ENCODE measurements around the gene KRCC1. TPM values are rescaled to one million over a fixed set of nuclear protein-coding genes. Genes with fewer than 3 reads are reported as not detected.

The KRCC1 gene
- 10 to 100 TPM; 17.2 to 22.0 TPM for total RNA-seq
- 10 to 100 TPM; 20.3 to 31.2 TPM for polyA plus RNA-seq
- long read RNA-seq, donor 1, transcript KRCC1-201 (4 exons, 1,753 nt): major isoform, 16 of 16 reads
- long read RNA-seq, donor 1, partial matches to known transcripts: 0 of 16 reads
- long read RNA-seq, donor 1, other reads (novel, unspliced or antisense): 0 of 16 reads
- long read RNA-seq, donor 2, transcript KRCC1-201 (4 exons, 1,753 nt): major isoform, 6 of 6 reads
- long read RNA-seq, donor 2, partial matches to known transcripts: 0 of 6 reads
- long read RNA-seq, donor 2, other reads (novel, unspliced or antisense): 0 of 6 reads
- long read RNA-seq, donor 3, transcript KRCC1-201 (4 exons, 1,753 nt): major isoform, 10 of 10 reads
- long read RNA-seq, donor 3, partial matches to known transcripts: 0 of 10 reads
- long read RNA-seq, donor 3, other reads (novel, unspliced or antisense): 0 of 10 reads
- long read RNA-seq, donor 4, transcript KRCC1-201 (4 exons, 1,753 nt): major isoform, 7 of 7 reads
- long read RNA-seq, donor 4, partial matches to known transcripts: 0 of 7 reads
- long read RNA-seq, donor 4, other reads (novel, unspliced or antisense): 0 of 7 reads
- long read RNA-seq, donor 5, transcript KRCC1-201 (4 exons, 1,753 nt): major isoform, 22 of 22 reads
- long read RNA-seq, donor 5, partial matches to known transcripts: 0 of 22 reads
- long read RNA-seq, donor 5, other reads (novel, unspliced or antisense): 0 of 22 reads

- peak within 1 kb of the TSS; percentile 88 for H3K9ac ChIP-seq (ENCODE audit: insufficient read depth in 1 of 2, low read length in 2 of 2)
- peaks cover 5 to 37% (median 13%) of the 10 kb centered on the region in 5 donors for H3K4me1 ChIP-seq (ENCODE audit: control insufficient read depth in 5 of 5, insufficient read depth in 5 of 5, low read length in 5 of 5)
- DNase-seq (peak; percentile 96 to 99 (median 96)), ATAC-seq (ENCODE audit: insufficient read depth, low FRiP score) (peak; percentile 95)
- peak within 1 kb of the TSS; percentile 99 for H3K27ac ChIP-seq (ENCODE audit: low read depth in 1 of 2, low read length in 1 of 2)
- TF ChIP-seq, protein P1, sequence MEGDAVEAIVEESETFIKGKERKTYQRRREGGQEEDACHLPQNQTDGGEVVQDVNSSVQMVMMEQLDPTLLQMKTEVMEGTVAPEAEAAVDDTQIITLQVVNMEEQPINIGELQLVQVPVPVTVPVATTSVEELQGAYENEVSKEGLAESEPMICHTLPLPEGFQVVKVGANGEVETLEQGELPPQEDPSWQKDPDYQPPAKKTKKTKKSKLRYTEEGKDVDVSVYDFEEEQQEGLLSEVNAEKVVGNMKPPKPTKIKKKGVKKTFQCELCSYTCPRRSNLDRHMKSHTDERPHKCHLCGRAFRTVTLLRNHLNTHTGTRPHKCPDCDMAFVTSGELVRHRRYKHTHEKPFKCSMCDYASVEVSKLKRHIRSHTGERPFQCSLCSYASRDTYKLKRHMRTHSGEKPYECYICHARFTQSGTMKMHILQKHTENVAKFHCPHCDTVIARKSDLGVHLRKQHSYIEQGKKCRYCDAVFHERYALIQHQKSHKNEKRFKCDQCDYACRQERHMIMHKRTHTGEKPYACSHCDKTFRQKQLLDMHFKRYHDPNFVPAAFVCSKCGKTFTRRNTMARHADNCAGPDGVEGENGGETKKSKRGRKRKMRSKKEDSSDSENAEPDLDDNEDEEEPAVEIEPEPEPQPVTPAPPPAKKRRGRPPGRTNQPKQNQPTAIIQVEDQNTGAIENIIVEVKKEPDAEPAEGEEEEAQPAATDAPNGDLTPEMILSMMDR (IDR thresholded peaks at IDR 0.05; ENCODE audit: control extremely low read depth, extremely low read depth): no peak
- no peaks in the 10 kb centered on the region for H3K36me3 ChIP-seq (ENCODE audit: control insufficient read depth in 4 of 4, insufficient read depth in 4 of 4, low read length in 4 of 4)
- no peaks in the 10 kb centered on the region for H3K27me3 ChIP-seq (ENCODE audit: control insufficient read depth in 3 of 3, insufficient read depth in 3 of 3, low read length in 2 of 3)
- H3K9me3 ChIP-seq (ENCODE audit: control insufficient read depth in 4 of 4, insufficient read depth in 3 of 4, low read length in 3 of 4): no peaks in the 10 kb centered on the region
- H3K4me3 ChIP-seq: peak within 1 kb of the TSS; percentile 79
- WGBS, 2 donors: 0% methylated on average over 58 to 77 of the region's 77 CpGs
These were observed at the start of gene KRCC1 for GRCh38 chr2:88055371-88056128. KRCC1 (minus strand) TSS chr2:88055783; CDS start chr2:88028563, 27,220 bp downstream.

DNA sequence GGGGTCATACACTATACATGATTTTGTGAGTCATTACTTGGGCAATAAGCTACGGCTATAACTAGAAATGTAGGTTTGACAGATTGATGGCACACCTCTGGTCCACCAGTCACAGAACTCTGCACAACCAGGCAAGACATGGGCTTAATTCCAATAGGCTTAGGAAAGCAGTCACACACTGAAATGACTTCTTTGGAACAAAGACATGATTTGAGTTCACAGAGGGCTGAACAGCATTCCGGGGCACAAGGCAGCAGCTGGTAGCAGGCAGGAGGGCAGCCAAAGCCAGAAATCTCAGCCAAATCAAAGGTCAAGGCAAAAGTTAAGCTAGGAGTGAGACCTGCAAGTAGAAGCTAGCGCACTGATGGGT is 44.9 kb upstream of the KRCC1 start:
- no peak overlapping the region for H3K4me3 ChIP-seq
- TF ChIP-seq, protein P1 (IDR thresholded peaks at IDR 0.05; ENCODE audit: control extremely low read depth, extremely low read depth): no peak
- no peaks in the 10 kb centered on the region for H3K4me1 ChIP-seq (ENCODE audit: control insufficient read depth in 5 of 5, insufficient read depth in 5 of 5, low read length in 5 of 5)
- no peak overlapping the region for H3K9ac ChIP-seq (ENCODE audit: insufficient read depth in 1 of 2, low read length in 2 of 2)
- no peaks in the 10 kb centered on the region for H3K36me3 ChIP-seq (ENCODE audit: control insufficient read depth in 4 of 4, insufficient read depth in 4 of 4, low read length in 4 of 4)
- peaks cover 0 to under 1% (median 0%) of the 10 kb centered on the region in 4 donors for H3K9me3 ChIP-seq (ENCODE audit: control insufficient read depth in 4 of 4, insufficient read depth in 3 of 4, low read length in 3 of 4)
- no peaks in the 10 kb centered on the region for H3K27me3 ChIP-seq (ENCODE audit: control insufficient read depth in 3 of 3, insufficient read depth in 3 of 3, low read length in 2 of 3)
- 80 to 83% methylated on average over 3 of the region's 3 CpGs for WGBS, 2 donors
- peak overlapping the region in 1 of 2 donors; percentile 36 for H3K27ac ChIP-seq (ENCODE audit: low read depth in 1 of 2, low read length in 1 of 2)
- DNase-seq (peak in 2 of 3 donors; percentile 2 to 6), ATAC-seq (ENCODE audit: insufficient read depth, low FRiP score) (no peak)

- Histone ChIP-seq H3K4me3 (no peak overlapping the region), H3K4me1 (ENCODE audit: control insufficient read depth in 5 of 5, insufficient read depth in 5 of 5, low read length in 5 of 5) (no peaks in the 10 kb centered on the region), H3K36me3 (ENCODE audit: control insufficient read depth in 4 of 4, insufficient read depth in 4 of 4, low read length in 4 of 4) (no peaks in the 10 kb centered on the region), H3K27ac (ENCODE audit: low read depth in 1 of 2, low read length in 1 of 2) (no peak overlapping the region), H3K9me3 (ENCODE audit: control insufficient read depth in 4 of 4, insufficient read depth in 3 of 4, low read length in 3 of 4) (peaks cover 0 to 2% (median 0%) of the 10 kb centered on the region in 4 donors), H3K27me3 (ENCODE audit: control insufficient read depth in 3 of 3, insufficient read depth in 3 of 3, low read length in 2 of 3) (no peaks in the 10 kb centered on the region), H3K9ac (ENCODE audit: insufficient read depth in 1 of 2, low read length in 2 of 2) (no peak overlapping the region)
- TF ChIP-seq, protein P1 (IDR thresholded peaks at IDR 0.05; ENCODE audit: control extremely low read depth, extremely low read depth): no peak
- DNase-seq: peak in 2 of 3 donors; percentile 3 to 21
- no peak for ATAC-seq (ENCODE audit: insufficient read depth, low FRiP score)
- 38 to 53% methylated on average over 5 of the region's 5 CpGs for WGBS, 2 donors
These were observed 44.4 kb upstream of the KRCC1 start for GRCh38 chr2:88099798-88100488.

All from lung (tissue), 16 donors.